ENCODE results near the gene NSUN7.
"Not testable (repeated sequence)": the region's sequence is repeated elsewhere in the genome, so short reads cannot be mapped to it uniquely, and the experiment has no call there.

Gene NSUN7

GRCh38 chr4:40812386-40812785, 62.6 kb downstream of the NSUN7 start:
- ChIA-PET POLR2A (no interaction called here), CTCF (interaction anchor here (0.6 to 0.8 kb wide), 2 partner anchors 28 to 175 kb away, joined by 3 read pairs; no protein-coding TSS in a partner anchor)
- no peak for DNase-seq (ENCODE audit: extremely low spot score)
- TF ChIP-seq SUZ12 (IDR thresholded peaks at IDR 0.05) (no peak), FOXA1 (IDR thresholded peaks at IDR 0.05) (no peak), BHLHE40 (IDR thresholded peaks at IDR 0.05; ENCODE audit: borderline replicate concordance) (no peak), PKNOX1 (IDR thresholded peaks at IDR 0.05) (no peak), ELF4 (IDR thresholded peaks at IDR 0.05) (no peak), FOXM1 (IDR thresholded peaks at IDR 0.05; ENCODE audit: borderline replicate concordance) (no peak), TARDBP (IDR thresholded peaks at IDR 0.05) (no peak), ARNT (IDR thresholded peaks at IDR 0.05) (no peak), LEF1 (IDR thresholded peaks at IDR 0.05; ENCODE audit: borderline replicate concordance) (no peak), FOXK2 (IDR thresholded peaks at IDR 0.05) (no peak), CTBP1 (IDR thresholded peaks at IDR 0.05; ENCODE audit: borderline replicate concordance) (no peak), L3MBTL2 (conservative IDR thresholded peaks at IDR 0.05) (no peak), HDGF (IDR thresholded peaks at IDR 0.05; ENCODE audit: borderline replicate concordance) (no peak), NFRKB (IDR thresholded peaks at IDR 0.05) (no peak)

- ChIA-PET POLR2A (no interaction called here), CTCF (interaction anchor here (0.8 kb wide), 1 partner anchor 28 kb away, joined by 3 read pairs; no protein-coding TSS in a partner anchor)
- TF ChIP-seq BHLHE40 (IDR thresholded peaks at IDR 0.05; ENCODE audit: borderline replicate concordance): no peak
- TF ChIP-seq TARDBP (IDR thresholded peaks at IDR 0.05): no peak
- no peak for TF ChIP-seq HDGF (IDR thresholded peaks at IDR 0.05; ENCODE audit: borderline replicate concordance)
- no peak for TF ChIP-seq FOXK2 (IDR thresholded peaks at IDR 0.05)
- no peak for TF ChIP-seq ZNF384 (IDR thresholded peaks at IDR 0.05)
- TF ChIP-seq LEF1 (IDR thresholded peaks at IDR 0.05; ENCODE audit: borderline replicate concordance): no peak
- TF ChIP-seq NFRKB (IDR thresholded peaks at IDR 0.05): no peak
- no peak for TF ChIP-seq PKNOX1 (IDR thresholded peaks at IDR 0.05)
- no peak for TF ChIP-seq ARNT (IDR thresholded peaks at IDR 0.05)
- no peak for TF ChIP-seq FOXM1 (IDR thresholded peaks at IDR 0.05; ENCODE audit: borderline replicate concordance)
- no peak for TF ChIP-seq FOXA1 (IDR thresholded peaks at IDR 0.05)
- TF ChIP-seq SP1 (IDR thresholded peaks at IDR 0.05): no peak
- no peak for TF ChIP-seq CTBP1 (IDR thresholded peaks at IDR 0.05; ENCODE audit: borderline replicate concordance)
- DNase-seq (ENCODE audit: extremely low spot score): no peak
Observed at GRCh38 chr4:40812856-40813255, 63.1 kb downstream of the NSUN7 start.

GRCh38 chr4:40817157-40817556, 67.4 kb downstream of the NSUN7 start:
- CTCF ChIA-PET: not testable (repeated sequence)

GRCh38 chr4:40820101-40820500, 70.3 kb downstream of the NSUN7 start:
- POLR2A ChIA-PET: no interaction called here
- CTCF ChIA-PET: no interaction called here
- TF ChIP-seq FOXK2 (IDR thresholded peaks at IDR 0.05) (no peak), NFRKB (IDR thresholded peaks at IDR 0.05) (no peak), ZNF384 (IDR thresholded peaks at IDR 0.05) (no peak), BHLHE40 (IDR thresholded peaks at IDR 0.05; ENCODE audit: borderline replicate concordance) (no peak), CTBP1 (IDR thresholded peaks at IDR 0.05; ENCODE audit: borderline replicate concordance) (no peak), FOXA1 (IDR thresholded peaks at IDR 0.05) (no peak), ELF4 (IDR thresholded peaks at IDR 0.05) (no peak), SP1 (IDR thresholded peaks at IDR 0.05) (no peak), L3MBTL2 (conservative IDR thresholded peaks at IDR 0.05) (no peak), TARDBP (IDR thresholded peaks at IDR 0.05) (no peak)
- DNase-seq (ENCODE audit: extremely low spot score): no peak

More at GRCh38 chr4:40817157-40817556, 67.4 kb downstream of the NSUN7 start:
- DNase-seq (ENCODE audit: extremely low spot score); POLR2A ChIA-PET: not testable (repeated sequence)

GRCh38 chr4:40822420-40823166, 72.8 kb downstream of the NSUN7 start:
- DNase-seq (ENCODE audit: extremely low spot score): no peak
- TF ChIP-seq LEF1 (IDR thresholded peaks at IDR 0.05; ENCODE audit: borderline replicate concordance) (no peak), TARDBP (IDR thresholded peaks at IDR 0.05) (no peak), HDGF (IDR thresholded peaks at IDR 0.05; ENCODE audit: borderline replicate concordance) (no peak), PKNOX1 (IDR thresholded peaks at IDR 0.05) (no peak)
- ChIA-PET POLR2A (no interaction called here), CTCF (no interaction called here)

- CTCF ChIA-PET: interaction anchor here (1.0 kb wide), 1 partner anchor 15 kb away, joined by 6 read pairs; no protein-coding TSS in a partner anchor
- DNase-seq (ENCODE audit: extremely low spot score): no peak
- TF ChIP-seq ZNF384 (IDR thresholded peaks at IDR 0.05) (no peak), ARNT (IDR thresholded peaks at IDR 0.05) (no peak), NFRKB (IDR thresholded peaks at IDR 0.05) (no peak), FOXK2 (IDR thresholded peaks at IDR 0.05) (no peak), TARDBP (IDR thresholded peaks at IDR 0.05) (no peak), LEF1 (IDR thresholded peaks at IDR 0.05; ENCODE audit: borderline replicate concordance) (no peak), SP1 (IDR thresholded peaks at IDR 0.05) (no peak), FOXM1 (IDR thresholded peaks at IDR 0.05; ENCODE audit: borderline replicate concordance) (no peak), PKNOX1 (IDR thresholded peaks at IDR 0.05) (no peak), ELF4 (IDR thresholded peaks at IDR 0.05) (no peak), CTBP1 (IDR thresholded peaks at IDR 0.05; ENCODE audit: borderline replicate concordance) (no peak), SUZ12 (IDR thresholded peaks at IDR 0.05) (no peak), L3MBTL2 (conservative IDR thresholded peaks at IDR 0.05) (no peak), HDGF (IDR thresholded peaks at IDR 0.05; ENCODE audit: borderline replicate concordance) (no peak), FOXA1 (IDR thresholded peaks at IDR 0.05) (no peak), BHLHE40 (IDR thresholded peaks at IDR 0.05; ENCODE audit: borderline replicate concordance) (no peak)
- POLR2A ChIA-PET: no interaction called here
Observed at GRCh38 chr4:40825014-40825838, 75.5 kb downstream of the NSUN7 start.
